Loucy (cell line): ENCODE measurements around the gene RAVER2.

ENCODE experiments used
- H2AFZ ChIP-seq: fragments of 200-600 bp; sonication (generic); 2 replicates; pipeline ENCODE4 v1.6.0; 2016; ENCODE audit warnings: antibody characterized with exemption, mild to moderate bottlenecking, low read length, moderate library complexity
- H3F3A ChIP-seq: fragments of 200-600 bp; 2 replicates; pipeline ENCODE4 v1.6.0; 2016; ENCODE audit warnings: antibody characterized with exemption, low read depth, mild to moderate bottlenecking
- H3K27me3 ChIP-seq: fragments of 200-600 bp; sonication (generic); 2 replicates; pipeline ENCODE4 v1.6.1; 2014; ENCODE audit warnings: low read length, mild to moderate bottlenecking; ENCODE audit not compliant: insufficient read depth, poor library complexity, severe bottlenecking
- H3K36me3 ChIP-seq: fragments of 200-600 bp; sonication (generic); 2 replicates; pipeline ENCODE4 v1.6.1; 2016; ENCODE audit warnings: low read length; ENCODE audit not compliant: insufficient read depth
- H3K4me1 ChIP-seq: fragments of 200-600 bp; sonication (generic); 2 replicates; pipeline ENCODE4 v1.5.1; 2014; ENCODE audit warnings: low read length, mild to moderate bottlenecking; ENCODE audit not compliant: insufficient read depth, poor library complexity, severe bottlenecking
- H3K4me2 ChIP-seq: fragments of 200-600 bp; sonication (generic); 2 replicates; pipeline ENCODE4 v1.6.0; 2014; ENCODE audit warnings: antibody characterized with exemption, low read length, low read depth, mild to moderate bottlenecking; ENCODE audit not compliant: poor library complexity, severe bottlenecking
- H3K4me3 ChIP-seq: fragments of 200-600 bp; sonication (generic); 2 replicates; pipeline ENCODE4 v1.5.1; 2014; ENCODE audit warnings: low read length, mild to moderate bottlenecking, mixed read lengths; ENCODE audit not compliant: poor library complexity, severe bottlenecking
- H3K79me2 ChIP-seq: fragments of 200-600 bp; sonication (generic); 2 replicates; pipeline ENCODE4 v1.6.1; 2014; ENCODE audit warnings: low read length; ENCODE audit not compliant: insufficient read depth
- H3K9ac ChIP-seq: fragments of 200-600 bp; sonication (generic); 2 replicates; pipeline ENCODE4 v1.6.0; 2014; ENCODE audit warnings: mild to moderate bottlenecking, low read depth, low read length, moderate library complexity; ENCODE audit not compliant: poor library complexity, severe bottlenecking
- H3K9me2 ChIP-seq: fragments of 200-600 bp; sonication (generic); replicated peaks from 2 replicates; pipeline ENCODE4 v1.6.1; 2016; ENCODE audit warnings: low read depth, low read length, mixed read lengths
- H3K9me3 ChIP-seq: fragments of 200-600 bp; sonication (generic); 2 replicates; pipeline ENCODE4 v1.6.1; 2014; ENCODE audit warnings: mild to moderate bottlenecking, antibody characterized with exemption, low read length, low read depth; ENCODE audit not compliant: insufficient read depth
- H4K20me1 ChIP-seq: fragments of 200-600 bp; sonication (generic); 2 replicates; pipeline ENCODE4 v1.6.0; 2014; ENCODE audit warnings: antibody characterized with exemption, low read length, mild to moderate bottlenecking; ENCODE audit not compliant: insufficient read depth, poor library complexity, severe bottlenecking
- CTCF ChIP-seq: fragments of 200-600 bp; sonication (generic); conservative IDR thresholded peaks from 2 replicates; pipeline ENCODE4 v1.5.1; 2014; ENCODE audit warnings: mild to moderate bottlenecking, antibody characterized with exemption, low read length
- EZH2phosphoT487 ChIP-seq: fragments of 200-600 bp; IDR thresholded peaks from 2 replicates; pipeline ENCODE4 v1.6.1; 2018; ENCODE audit warnings: antibody characterized with exemption, mild to moderate bottlenecking, moderate library complexity, borderline replicate concordance

RAVER2 gene

GRCh38 chr1:64845831-64846425 is 101.1 kb downstream of the RAVER2 start:
- TF ChIP-seq EZH2phosphoT487 (no peak), CTCF (no peak)
- Histone ChIP-seq H2AFZ (no peak overlapping the region), H3K4me1 (no peaks in the 10 kb centered on the region), H3K9me2 (no peaks in the 10 kb centered on the region), H3K27me3 (no peaks in the 10 kb centered on the region), H3K79me2 (no peaks in the 10 kb centered on the region), H4K20me1 (no peaks in the 10 kb centered on the region), H3K36me3 (peaks cover 84% of the 10 kb centered on the region; the same call in 1 of the 2 replicates), H3K9me3 (no peaks in the 10 kb centered on the region), H3K4me3 (no peak overlapping the region), H3F3A (no peaks in the 10 kb centered on the region), H3K4me2 (no peak overlapping the region), H3K9ac (no peak overlapping the region)

GRCh38 chr1:64846573-64847430 is 101.9 kb downstream of the RAVER2 start:
- no peaks in the 10 kb centered on the region for H3K9me2 ChIP-seq
- H2AFZ ChIP-seq, result no peak overlapping the region
- no peaks in the 10 kb centered on the region for H3K4me1 ChIP-seq
- H3K9ac ChIP-seq, result no peak overlapping the region
- H3K4me2 ChIP-seq, result no peak overlapping the region
- H4K20me1 ChIP-seq, result no peaks in the 10 kb centered on the region
- no peaks in the 10 kb centered on the region for H3K9me3 ChIP-seq
- no peaks in the 10 kb centered on the region for H3K27me3 ChIP-seq
- H3K4me3 ChIP-seq, result no peak overlapping the region
- H3K36me3 ChIP-seq, result peaks cover 84% of the 10 kb centered on the region; the same call in 1 of the 2 replicates
- H3F3A ChIP-seq, result no peaks in the 10 kb centered on the region
- no peaks in the 10 kb centered on the region for H3K79me2 ChIP-seq
- TF ChIP-seq CTCF (no peak), EZH2phosphoT487 (no peak)

- H4K20me1 ChIP-seq, result no peaks in the 10 kb centered on the region
- no peaks in the 10 kb centered on the region for H3K9me2 ChIP-seq
- peaks cover 91% of the 10 kb centered on the region; the same call in 1 of the 2 replicates for H3K36me3 ChIP-seq
- H3F3A ChIP-seq, result no peaks in the 10 kb centered on the region
- H3K79me2 ChIP-seq, result no peaks in the 10 kb centered on the region
- H3K4me1 ChIP-seq, result no peaks in the 10 kb centered on the region
- TF ChIP-seq EZH2phosphoT487, result no peak
- TF ChIP-seq CTCF, result no peak
- H3K9ac ChIP-seq, result no peak overlapping the region
- H3K4me3 ChIP-seq, result no peak overlapping the region
- H2AFZ ChIP-seq, result no peak overlapping the region
- H3K27me3 ChIP-seq, result no peaks in the 10 kb centered on the region
- H3K9me3 ChIP-seq, result no peaks in the 10 kb centered on the region
- H3K4me2 ChIP-seq, result no peak overlapping the region
Measured at GRCh38 chr1:64847666-64848065, 102.8 kb downstream of the RAVER2 start.
